Nephron progenitor cell (in vitro differentiated cells): Measurements from ENCODE around the gene RBM20.
"Not testable (repeated sequence)": the region's sequence is repeated elsewhere in the genome, so short reads cannot be mapped to it uniquely, and the experiment has no call there.

Experiments
- DNase-seq: peaks from one replicate; pipeline ENCODE4 v3.0.0; 2021
- H3K27ac Mint-ChIP-seq: 2 replicates; pipeline ENCODE4 v1.8.0; 2021; ENCODE audit warnings: mild to moderate bottlenecking, moderate library complexity, mixed read lengths
- H3K27me3 Mint-ChIP-seq: 2 replicates; pipeline ENCODE4 v1.8.0; 2021; ENCODE audit warnings: mild to moderate bottlenecking, low read depth, mixed read lengths; ENCODE audit not compliant: poor library complexity
- H3K36me3 Mint-ChIP-seq: 2 replicates; pipeline ENCODE4 v1.8.0; 2021; ENCODE audit warnings: low read depth, mixed read lengths
- H3K4me1 Mint-ChIP-seq: 2 replicates; pipeline ENCODE4 v1.8.0; 2021; ENCODE audit warnings: mixed read lengths
- H3K4me3 Mint-ChIP-seq: 2 replicates; pipeline ENCODE4 v1.8.0; 2021; ENCODE audit warnings: mild to moderate bottlenecking, moderate library complexity, mixed read lengths
- H3K9me3 Mint-ChIP-seq: 2 replicates; pipeline ENCODE4 v1.8.0; 2021; ENCODE audit warnings: mild to moderate bottlenecking, moderate library complexity, mixed read lengths
- CTCF ChIP-seq: fragments of 200-600 bp; sonication (generic); IDR thresholded peaks from 2 replicates; pipeline ENCODE4 v1.5.0; 2021; ENCODE audit warnings: antibody characterized with exemption

RBM20 gene

GRCh38 chr10:110864662-110865140 lies 220.6 kb downstream of the RBM20 start:
- Mint-ChIP-seq H3K36me3 (peaks cover 6% of the 10 kb centered on the region), H3K9me3 (no peaks in the 10 kb centered on the region), H3K4me3 (no peak overlapping the region), H3K4me1 (peaks cover 59% of the 10 kb centered on the region), H3K27me3 (peaks cover 3% of the 10 kb centered on the region), H3K27ac (peak overlapping the region; percentile 76)
- no peak for TF ChIP-seq CTCF
- DNase-seq = no peak

DNA sequence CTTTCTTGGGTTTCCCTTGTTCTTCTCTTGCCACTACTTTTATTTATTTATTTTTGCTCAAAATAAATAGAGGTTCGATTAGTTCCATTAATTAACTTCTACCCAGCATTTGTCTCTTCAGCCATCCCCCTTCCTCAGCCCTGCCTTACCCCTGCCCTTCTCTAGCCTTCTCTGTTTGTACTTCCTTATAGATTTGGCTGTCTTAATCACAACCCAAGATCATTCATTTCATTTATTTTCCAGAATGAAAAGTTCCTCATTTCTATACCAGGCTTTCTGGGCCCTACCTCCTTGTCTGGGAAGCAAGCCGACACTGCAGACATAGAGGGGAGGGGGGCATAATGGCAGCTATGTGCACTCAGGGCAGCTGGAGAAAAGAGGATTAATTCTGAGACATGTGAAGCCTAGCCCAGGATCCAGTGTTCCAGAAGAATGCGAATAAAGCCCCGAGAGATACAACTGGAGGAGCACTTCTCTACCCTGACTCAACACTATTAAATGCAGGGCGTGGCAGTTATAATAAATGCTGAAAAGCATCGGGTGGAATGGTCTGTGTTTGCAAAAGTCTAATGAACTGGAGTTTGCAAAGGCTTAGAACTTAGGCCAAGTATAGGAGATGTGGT lies 221.2 kb downstream of the RBM20 start:
- Mint-ChIP-seq H3K27me3 (peaks cover 3% of the 10 kb centered on the region), H3K4me3 (no peak overlapping the region), H3K27ac (peak overlapping the region; percentile 20), H3K9me3 (no peaks in the 10 kb centered on the region), H3K36me3 (peaks cover 6% of the 10 kb centered on the region), H3K4me1 (peaks cover 59% of the 10 kb centered on the region)
- TF ChIP-seq CTCF = no peak
- no peak for DNase-seq

DNA sequence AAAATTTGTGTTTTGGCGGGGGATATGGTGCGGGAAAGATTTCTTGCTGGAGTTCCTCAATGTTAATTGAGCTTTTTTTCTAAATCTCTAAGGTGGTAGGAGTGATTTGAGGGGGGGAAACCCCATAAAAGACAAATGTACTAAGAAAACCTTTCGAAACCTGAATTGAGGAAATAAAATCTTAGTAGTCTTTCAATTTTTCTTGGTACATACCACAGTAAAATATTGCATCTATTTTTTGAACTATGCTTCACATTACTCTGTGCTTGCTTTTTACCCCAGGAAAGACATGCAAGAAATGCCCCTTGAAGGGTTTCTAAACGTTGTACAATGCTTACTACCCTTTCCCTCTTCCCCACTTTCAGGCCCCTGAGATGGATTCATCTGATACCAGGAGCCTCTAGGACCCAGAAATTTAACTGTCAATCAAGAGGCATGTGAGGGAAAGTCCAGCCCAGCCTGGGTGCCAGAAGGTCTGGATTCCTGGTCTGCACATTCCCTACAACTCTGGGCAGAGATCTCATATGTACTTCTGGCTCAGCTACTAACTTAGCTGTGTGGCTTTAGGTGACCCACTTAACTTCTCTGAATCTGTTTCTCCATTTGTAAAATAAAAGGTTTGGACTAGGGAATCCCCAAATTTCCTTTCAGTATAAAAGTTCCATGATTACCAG lies 221.8 kb downstream of the RBM20 start:
- peaks cover 3% of the 10 kb centered on the region for H3K27me3 Mint-ChIP-seq
- TF ChIP-seq CTCF = no peak
- no peak overlapping the region for H3K27ac Mint-ChIP-seq
- H3K9me3 Mint-ChIP-seq = no peaks in the 10 kb centered on the region
- DNase-seq = no peak
- H3K4me3 Mint-ChIP-seq = no peak overlapping the region
- peaks cover 59% of the 10 kb centered on the region for H3K4me1 Mint-ChIP-seq
- peaks cover 6% of the 10 kb centered on the region for H3K36me3 Mint-ChIP-seq

DNA sequence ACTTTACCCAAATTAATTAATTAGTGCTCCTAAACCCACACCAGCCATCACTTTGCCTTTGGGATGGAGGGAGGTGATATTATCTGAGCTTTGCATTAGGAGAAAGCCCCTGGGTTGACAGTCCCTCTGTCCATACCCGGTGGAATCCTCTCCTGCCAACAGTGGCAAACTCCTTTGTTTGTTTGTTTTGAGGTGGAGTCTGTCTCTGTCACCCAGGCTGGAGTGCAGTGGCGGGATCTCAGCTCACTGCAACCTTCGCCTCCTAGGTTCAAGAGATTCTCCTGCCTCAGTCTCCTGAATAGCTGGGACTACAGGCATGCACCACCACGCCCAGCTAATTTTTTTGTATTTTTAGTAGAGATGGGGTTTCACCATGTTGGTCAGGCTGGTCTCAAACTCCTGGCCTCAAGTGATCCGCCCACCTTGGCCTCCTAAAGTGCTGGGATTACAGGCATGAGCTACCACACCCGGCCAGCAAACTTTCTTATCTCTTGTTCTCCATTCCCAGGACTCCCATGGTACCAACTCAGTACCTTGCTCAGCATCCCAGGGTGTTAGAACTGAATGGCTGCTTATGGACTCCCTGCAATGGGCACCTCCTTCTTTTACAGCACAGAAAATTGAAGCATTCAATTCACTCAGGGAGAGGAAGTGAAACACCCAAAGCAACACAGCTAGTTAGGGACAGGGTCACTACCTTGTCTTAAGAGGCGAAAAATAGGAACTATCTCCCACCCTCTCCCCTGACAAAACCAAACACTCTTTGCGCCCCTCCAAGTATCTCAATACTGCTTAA lies 223.1 kb downstream of the RBM20 start:
- not testable (repeated sequence) for H3K36me3 Mint-ChIP-seq, H3K9me3 Mint-ChIP-seq, DNase-seq, H3K27me3 Mint-ChIP-seq, H3K4me3 Mint-ChIP-seq
- peak overlapping the region; percentile 5 for H3K27ac Mint-ChIP-seq
- H3K4me1 Mint-ChIP-seq = peaks cover 61% of the 10 kb centered on the region

DNA sequence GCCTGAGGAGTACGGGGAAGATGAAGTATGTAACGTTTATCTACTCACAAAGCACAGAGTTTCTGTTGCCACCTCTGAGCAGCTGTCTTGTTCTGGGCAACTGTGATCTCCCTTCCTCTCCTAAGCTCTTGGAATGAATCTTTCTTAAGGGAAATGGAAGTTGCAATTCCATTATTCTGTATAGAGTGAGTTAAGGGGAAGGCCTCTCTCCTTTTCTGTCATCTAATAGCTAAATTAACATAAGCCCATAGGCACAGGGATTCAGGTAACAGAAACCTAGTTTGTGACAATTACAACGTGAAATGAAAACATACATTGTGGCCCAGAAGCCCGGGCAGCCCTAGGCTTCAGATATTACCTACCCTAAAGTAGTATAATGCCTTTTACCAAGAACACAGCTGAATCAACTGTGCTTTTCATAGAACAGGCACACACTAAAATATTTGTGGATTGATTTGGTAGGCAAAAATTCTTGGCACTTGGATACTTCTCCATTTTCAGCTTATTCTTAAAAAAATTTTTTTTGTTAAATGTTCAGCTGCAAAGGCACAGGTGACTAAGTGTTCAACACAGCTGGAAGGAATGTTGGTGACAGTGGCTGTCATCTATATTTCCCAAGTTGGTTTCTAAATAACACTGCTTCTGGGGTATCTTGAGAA lies 223.8 kb downstream of the RBM20 start:
- no peak for TF ChIP-seq CTCF
- H3K27me3 Mint-ChIP-seq = no peaks in the 10 kb centered on the region
- peaks cover 61% of the 10 kb centered on the region for H3K4me1 Mint-ChIP-seq
- DNase-seq = no peak
- no peak overlapping the region for H3K4me3 Mint-ChIP-seq
- no peaks in the 10 kb centered on the region for H3K9me3 Mint-ChIP-seq
- H3K36me3 Mint-ChIP-seq = peaks cover 6% of the 10 kb centered on the region
- peak overlapping the region; percentile 5 for H3K27ac Mint-ChIP-seq

DNA sequence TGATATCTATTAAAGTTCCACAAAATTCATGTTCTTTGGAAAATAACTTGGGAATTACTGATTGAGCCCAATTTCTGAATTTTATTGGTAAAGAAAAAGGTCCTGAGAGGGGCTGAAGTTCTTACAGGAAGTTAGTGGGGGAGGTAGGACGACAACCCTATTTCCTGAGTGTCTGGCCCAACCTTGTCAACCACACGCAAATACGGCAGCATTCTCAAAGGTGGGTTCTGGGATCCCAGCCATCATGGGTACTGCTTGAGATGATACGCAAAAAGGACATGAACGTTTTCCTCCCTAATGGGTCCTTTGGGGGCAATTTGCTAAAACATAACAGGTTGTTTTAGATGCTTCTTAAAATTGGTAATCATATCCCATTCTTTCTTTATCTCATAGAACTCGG lies 224.8 kb downstream of the RBM20 start:
- Mint-ChIP-seq H3K36me3 (peaks cover 6% of the 10 kb centered on the region), H3K4me1 (peaks cover 70% of the 10 kb centered on the region), H3K4me3 (no peak overlapping the region), H3K27me3 (no peaks in the 10 kb centered on the region), H3K9me3 (no peaks in the 10 kb centered on the region), H3K27ac (no peak overlapping the region)
- DNase-seq = no peak
- no peak for TF ChIP-seq CTCF
